GM18870 (cell line): ENCODE measurements around the gene RPS3.

ENCODE experiments used
- ATAC-seq: cut with Tn5 transposase; IDR thresholded peaks from one replicate; pipeline ENCODE4 v1.9.1; 2021; ENCODE audit warnings: moderate library complexity; ENCODE audit not compliant: unreplicated experiment

The RPS3 gene

DNA sequence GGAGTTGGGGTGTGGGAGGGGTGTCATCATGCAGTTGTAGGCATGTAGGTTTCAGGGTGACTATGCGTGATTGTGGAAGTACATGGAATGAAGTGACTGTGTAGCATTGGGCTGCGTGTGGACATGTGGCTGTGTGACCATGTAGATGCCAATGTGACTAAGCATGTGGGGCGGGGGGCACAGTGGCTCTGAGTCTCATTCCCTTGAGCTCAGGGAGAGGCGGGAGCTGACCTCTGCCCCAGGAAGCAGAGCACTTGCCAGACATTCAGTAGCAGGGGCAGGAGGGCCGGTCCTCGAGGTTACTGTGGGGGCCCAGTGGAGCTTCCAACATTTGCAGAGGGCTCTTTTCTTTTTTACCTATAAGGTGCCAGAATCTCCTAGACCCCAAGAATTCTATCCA is 34.1 kb downstream of the RPS3 start:
- no peak for ATAC-seq

- no peak for ATAC-seq
These were observed 34.7 kb downstream of the RPS3 start for GRCh38 chr11:75434051-75434450.

- ATAC-seq, result no peak
These were observed 35.7 kb downstream of the RPS3 start for GRCh38 chr11:75434886-75435570.

GRCh38 chr11:75435571-75435925 is 36.2 kb downstream of the RPS3 start:
- no peak for ATAC-seq

GRCh38 chr11:75436806-75437205 is 37.5 kb downstream of the RPS3 start:
- no peak for ATAC-seq

DNA sequence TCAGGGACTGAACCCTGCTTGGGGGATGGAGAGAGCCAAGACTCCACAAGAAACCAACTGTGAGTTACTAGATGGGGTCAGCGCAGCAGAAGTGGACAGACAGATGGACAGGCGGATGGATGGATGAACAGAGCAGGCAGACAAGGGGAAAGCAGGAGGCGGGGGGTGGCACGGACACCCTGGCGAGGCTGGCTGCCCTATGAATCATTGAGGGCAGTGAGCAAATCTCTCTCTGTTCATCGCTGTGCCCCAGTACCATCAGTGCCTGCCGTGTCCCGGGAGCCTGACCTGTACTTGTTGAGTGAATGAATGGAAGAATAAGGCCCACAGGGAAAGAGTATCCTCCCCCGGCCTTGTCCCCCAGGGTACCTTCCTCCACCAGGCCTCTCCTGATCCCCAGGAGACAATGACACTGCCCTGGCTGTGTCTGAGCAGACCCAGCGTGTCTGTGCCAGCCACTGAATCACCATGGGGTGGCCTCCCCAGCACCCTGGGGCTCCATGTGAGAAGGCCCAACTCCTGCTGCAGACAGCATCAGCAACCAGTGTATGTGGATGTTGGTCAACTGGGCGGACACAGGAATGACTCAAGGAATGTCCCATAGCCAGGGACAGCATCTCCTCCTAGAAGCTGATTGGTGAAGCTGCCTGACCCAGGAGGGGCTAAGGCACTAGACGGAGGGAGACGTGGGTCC is 38.8 kb downstream of the RPS3 start:
- ATAC-seq, result no peak

- no peak for ATAC-seq
These were observed 39.7 kb downstream of the RPS3 start for GRCh38 chr11:75439026-75439425.

GRCh38 chr11:75439495-75440120 is 40.3 kb downstream of the RPS3 start:
- no peak for ATAC-seq

GRCh38 chr11:75440960-75441803 is 41.9 kb downstream of the RPS3 start:
- ATAC-seq, result no peak

GRCh38 chr11:75441804-75442132 is 42.5 kb downstream of the RPS3 start:
- no peak for ATAC-seq

DNA sequence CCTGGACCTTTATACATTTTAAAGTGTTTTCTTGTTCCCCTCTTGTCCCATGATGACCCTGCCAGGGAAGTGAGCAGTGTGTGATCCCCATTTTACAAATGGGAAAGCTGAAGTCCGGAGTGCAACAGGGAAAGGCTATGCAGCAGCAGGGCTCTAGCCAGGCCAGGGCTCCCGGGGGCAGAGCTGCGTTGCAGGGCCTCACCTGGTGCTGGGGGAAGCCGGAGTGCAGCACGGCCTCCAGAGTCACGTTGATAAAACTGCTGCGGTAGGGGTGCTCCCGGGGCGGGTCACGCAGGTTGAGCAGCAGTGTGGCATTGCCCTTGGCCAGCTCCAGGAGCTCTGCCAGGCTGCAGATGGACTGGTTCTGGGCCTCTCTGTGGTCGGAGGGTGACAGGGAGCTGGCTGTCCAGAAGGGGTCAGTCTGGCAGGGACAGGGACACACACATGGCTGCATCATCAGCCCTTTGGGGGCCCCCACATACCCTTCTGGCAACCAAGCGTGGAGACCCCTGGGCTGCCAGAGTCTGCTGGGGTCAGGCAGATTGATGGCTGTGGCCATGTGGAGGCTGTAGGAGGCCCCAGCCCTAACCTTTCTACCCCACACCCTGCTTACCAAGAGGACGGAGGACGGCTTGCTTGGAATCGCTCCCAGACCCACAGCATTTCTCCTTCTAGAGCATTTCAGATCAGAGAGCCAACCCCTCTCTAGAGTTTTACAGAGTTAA is 43.0 kb downstream of the RPS3 start:
- no peak for ATAC-seq

DNA sequence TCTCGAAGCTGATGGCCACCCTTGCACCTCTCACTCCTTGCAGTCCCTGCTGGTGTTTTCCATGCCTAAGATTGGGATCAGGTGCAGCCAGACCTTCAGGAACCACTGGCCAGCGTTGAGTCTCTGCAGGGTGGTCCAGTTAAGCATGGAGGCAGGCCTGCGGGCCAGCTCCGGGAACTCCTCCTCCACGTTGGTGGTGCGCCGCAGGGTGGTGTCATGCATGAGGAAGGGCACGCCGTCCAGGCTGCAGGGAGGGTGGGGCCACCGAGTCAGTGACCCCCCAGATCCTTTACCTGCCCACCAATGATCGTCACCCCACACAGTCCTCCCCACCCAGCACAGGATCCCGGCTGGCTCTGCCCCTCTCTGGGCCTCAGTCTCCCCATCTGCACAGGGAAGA is 43.7 kb downstream of the RPS3 start:
- no peak for ATAC-seq

DNA sequence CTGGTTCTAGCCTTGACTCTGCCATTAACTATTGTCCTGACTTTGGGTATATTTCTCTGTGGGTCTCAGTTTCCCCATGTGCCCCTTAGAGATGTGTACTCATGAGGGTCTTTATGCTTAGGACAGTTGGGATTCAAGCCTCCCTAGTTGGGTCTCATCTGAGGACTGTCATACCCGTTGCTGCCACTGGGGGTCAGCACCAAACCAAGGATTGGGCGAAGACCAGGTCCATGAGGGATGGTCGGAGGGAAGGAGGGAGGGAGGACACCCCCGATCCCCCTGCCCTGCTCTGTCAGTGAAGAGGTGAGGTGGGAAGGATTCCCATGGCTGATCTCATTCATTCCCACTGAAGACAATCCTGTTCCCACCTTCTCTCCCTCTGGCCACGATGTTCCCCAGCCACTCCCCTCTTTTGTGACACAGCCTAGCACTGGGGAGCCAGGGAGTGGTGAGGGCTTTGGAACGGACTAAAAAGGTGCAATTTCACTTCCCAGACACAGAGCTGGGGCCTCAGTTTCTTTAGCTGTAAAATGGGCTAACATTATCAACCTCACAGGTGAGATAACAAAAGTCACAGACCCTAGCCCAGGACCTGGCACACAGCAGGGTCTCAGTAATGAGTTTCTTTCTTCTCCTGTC is 46.1 kb downstream of the RPS3 start:
- ATAC-seq, result no peak

- no peak for ATAC-seq
These were observed 48.1 kb downstream of the RPS3 start for GRCh38 chr11:75447415-75447814.

GRCh38 chr11:75449271-75449670 is 50.0 kb downstream of the RPS3 start:
- no peak for ATAC-seq

DNA sequence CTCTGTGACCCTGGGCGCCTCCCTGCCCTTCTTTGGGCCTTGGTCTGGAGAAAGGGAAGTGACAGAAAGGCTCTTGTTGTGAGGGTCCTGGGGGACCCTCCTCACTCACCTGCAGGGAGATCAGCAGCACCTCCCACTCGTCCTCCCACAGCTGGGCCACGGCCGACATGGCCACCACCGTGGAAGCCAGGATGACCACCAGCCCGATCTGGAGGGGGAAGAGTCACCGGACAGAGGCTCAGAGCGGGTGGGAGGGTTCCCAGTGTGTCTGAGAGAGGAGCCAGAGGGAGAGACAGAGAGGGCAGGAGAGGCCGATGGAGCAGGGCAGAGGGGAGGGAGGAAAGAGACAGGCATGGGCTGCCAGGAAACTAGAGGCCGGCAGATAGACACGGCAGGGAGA is 50.5 kb downstream of the RPS3 start:
- ATAC-seq, result no peak

DNA sequence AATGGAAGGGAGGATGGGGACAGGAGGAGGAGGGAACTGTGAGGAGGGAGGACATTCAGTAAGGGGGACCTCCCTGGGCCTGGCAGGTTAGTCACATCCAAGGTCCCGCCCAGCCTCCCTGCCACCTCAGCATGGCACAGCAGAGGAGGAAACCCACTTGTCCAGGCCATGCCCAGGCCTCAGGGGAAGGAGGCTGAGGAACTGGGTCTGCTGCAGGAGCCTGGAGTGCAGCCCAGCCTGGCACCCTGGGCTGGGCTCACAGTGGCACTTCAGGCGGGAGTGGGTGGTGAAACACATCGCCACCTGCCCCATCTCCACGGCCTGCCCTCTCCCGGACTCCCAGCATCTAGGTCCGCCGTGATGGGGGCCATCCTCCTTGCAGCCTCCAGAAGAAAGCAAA is 50.9 kb downstream of the RPS3 start:
- ATAC-seq, result no peak

GRCh38 chr11:75450826-75451821 is 51.8 kb downstream of the RPS3 start:
- ATAC-seq, result no peak

- no peak for ATAC-seq
These were observed 54.8 kb downstream of the RPS3 start for GRCh38 chr11:75453916-75454655.
